Peyer's patch (tissue), 4 donors: ENCODE results near the gene PCGF1.

Source experiments
- CTCF ChIP-seq, 6 experiments: fragments of 450-650 bp in 4 of 6; fragments of 200-600 bp in 2 of 6; sonication (generic) in 1 of 6; IDR thresholded peaks; one replicate each; pipeline ENCODE4 v1.5.1; 2017 to 2019; ENCODE audit warnings: antibody characterized with exemption in 6 of 6, mild to moderate bottlenecking in 3 of 6, moderate library complexity in 1 of 6
- POLR2A ChIP-seq, 2 donors: fragments of 450-650 bp; IDR thresholded peaks; one replicate each; pipeline ENCODE4 v1.5.1; 2017; ENCODE audit warnings: antibody characterized with exemption in 2 of 2, mild to moderate bottlenecking in 2 of 2, moderate library complexity in 2 of 2

- TF ChIP-seq CTCF (IDR thresholded peaks at IDR 0.05) = peak in 4 of 6 experiments; percentile 16 to 48 (median 22)
- TF ChIP-seq POLR2A (IDR thresholded peaks at IDR 0.05) = peak; percentile 92
Observed at GRCh38 chr2:74502720-74503505, 4.6 kb downstream of the PCGF1 start.
